Measurements from ENCODE around the gene IL1RAP. TPM values are rescaled to one million over a fixed set of nuclear protein-coding genes. Genes with fewer than 3 reads are reported as not detected.

The IL1RAP gene
- total RNA-seq, 1 experiment from 2014 or later: 62.0 TPM

DNA sequence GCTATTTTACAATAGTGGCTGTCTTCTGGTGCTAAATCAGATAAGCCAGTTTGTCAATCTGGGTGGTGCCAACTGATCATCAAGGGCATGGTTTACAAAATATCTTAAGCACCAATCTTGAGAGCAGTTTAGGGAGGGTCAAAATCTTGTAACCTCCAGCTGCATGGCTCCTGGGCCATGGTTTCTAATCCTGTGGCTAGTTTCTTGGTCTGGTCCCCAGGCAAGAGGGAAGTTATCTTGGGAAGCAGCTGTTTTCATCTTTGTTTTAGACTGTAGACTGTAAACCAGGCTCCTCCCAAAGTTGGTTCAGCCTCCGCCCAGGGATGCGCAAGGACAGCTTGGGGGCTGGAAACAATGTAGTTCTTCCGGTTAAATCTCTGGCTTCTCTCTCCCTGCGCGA lies 166.8 kb downstream of the IL1RAP start:
- H3K4me1 Mint-ChIP-seq (ENCODE audit: insufficient read depth, unreplicated experiment): no peaks in the 10 kb centered on the region
- H3K9me3 Mint-ChIP-seq (ENCODE audit: unreplicated experiment): peaks cover 8% of the 10 kb centered on the region
- no peaks in the 10 kb centered on the region for H3K27me3 Mint-ChIP-seq (ENCODE audit: insufficient read depth, unreplicated experiment)
- POLR2A ChIA-PET: no interaction called here
- TF ChIP-seq CTCF (IDR thresholded peaks at IDR 0.05; ENCODE audit: unreplicated experiment): no peak
- BruUV-seq (replicated peaks): no TSS peak
- H3K27ac Mint-ChIP-seq (ENCODE audit: low read depth, unreplicated experiment): no peak overlapping the region
- DNase-seq (ENCODE audit: unreplicated experiment): no peak
- no peaks in the 10 kb centered on the region for H3K36me3 Mint-ChIP-seq (ENCODE audit: insufficient read depth, unreplicated experiment)
- intact Hi-C loops (cut with micrococcal nuclease): no loop called here
- no peak overlapping the region for H3K4me3 Mint-ChIP-seq (ENCODE audit: unreplicated experiment)
- CTCF ChIA-PET: interaction anchor here (0.7 to 1.7 kb wide), 2 partner anchors 20 to 263 kb away, joined by 3 to 4 read pairs; no protein-coding TSS in a partner anchor

- BruUV-seq (replicated peaks): no TSS peak
- no peak for DNase-seq (ENCODE audit: unreplicated experiment)
- ChIA-PET POLR2A (no interaction called here), CTCF (interaction anchor here (0.6 to 1.5 kb wide), 3 partner anchors 12 to 46 kb away, joined by 3 to 5 read pairs (median 3); no protein-coding TSS in a partner anchor)
- intact Hi-C loops (cut with micrococcal nuclease): no loop called here
- H3K27ac Mint-ChIP-seq (ENCODE audit: low read depth, unreplicated experiment): no peak overlapping the region
- H3K36me3 Mint-ChIP-seq (ENCODE audit: insufficient read depth, unreplicated experiment): no peaks in the 10 kb centered on the region
- no peaks in the 10 kb centered on the region for H3K9me3 Mint-ChIP-seq (ENCODE audit: unreplicated experiment)
- H3K4me1 Mint-ChIP-seq (ENCODE audit: insufficient read depth, unreplicated experiment): no peaks in the 10 kb centered on the region
- H3K4me3 Mint-ChIP-seq (ENCODE audit: unreplicated experiment): no peak overlapping the region
- H3K27me3 Mint-ChIP-seq (ENCODE audit: insufficient read depth, unreplicated experiment): no peaks in the 10 kb centered on the region
- no peak for TF ChIP-seq CTCF (IDR thresholded peaks at IDR 0.05; ENCODE audit: unreplicated experiment)
Observed at GRCh38 chr3:190684776-190685175, 170.9 kb downstream of the IL1RAP start.

DNA sequence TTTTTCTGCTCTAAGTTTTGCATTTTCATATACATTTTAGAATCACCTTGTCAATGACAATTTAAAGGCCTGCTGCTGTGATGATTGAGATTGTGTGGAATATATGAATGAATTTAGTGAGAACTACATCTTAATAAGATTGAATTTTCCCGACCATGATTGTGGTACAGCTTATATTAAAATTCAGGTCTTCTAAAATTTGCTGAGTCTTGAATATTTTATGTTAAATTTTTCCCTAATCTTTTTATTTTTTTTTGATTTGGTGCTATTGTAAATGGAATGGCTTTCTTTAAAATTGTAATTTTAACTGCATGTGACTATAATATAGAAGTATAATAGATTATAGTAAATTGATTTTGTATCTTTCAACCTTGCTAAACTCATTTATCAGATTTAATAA lies 172.1 kb downstream of the IL1RAP start:
- no peaks in the 10 kb centered on the region for H3K9me3 Mint-ChIP-seq (ENCODE audit: unreplicated experiment)
- H3K36me3 Mint-ChIP-seq (ENCODE audit: insufficient read depth, unreplicated experiment): no peaks in the 10 kb centered on the region
- no TSS peak for BruUV-seq (replicated peaks)
- no peaks in the 10 kb centered on the region for H3K4me1 Mint-ChIP-seq (ENCODE audit: insufficient read depth, unreplicated experiment)
- ChIA-PET CTCF (interaction anchor here (0.6 to 1.2 kb wide), 5 partner anchors 11 to 380 kb away, joined by 3 to 5 read pairs (median 4); no protein-coding TSS in a partner anchor), POLR2A (no interaction called here)
- no peak overlapping the region for H3K27ac Mint-ChIP-seq (ENCODE audit: low read depth, unreplicated experiment)
- no peaks in the 10 kb centered on the region for H3K27me3 Mint-ChIP-seq (ENCODE audit: insufficient read depth, unreplicated experiment)
- TF ChIP-seq CTCF (IDR thresholded peaks at IDR 0.05; ENCODE audit: unreplicated experiment): no peak
- H3K4me3 Mint-ChIP-seq (ENCODE audit: unreplicated experiment): no peak overlapping the region
- intact Hi-C loops (cut with micrococcal nuclease): no loop called here
- no peak for DNase-seq (ENCODE audit: unreplicated experiment)

- H3K9me3 Mint-ChIP-seq (ENCODE audit: unreplicated experiment): no peaks in the 10 kb centered on the region
- H3K27me3 Mint-ChIP-seq (ENCODE audit: insufficient read depth, unreplicated experiment): no peaks in the 10 kb centered on the region
- ChIA-PET CTCF (interaction anchor here (0.6 to 2.0 kb wide), 3 partner anchors 11 to 351 kb away, joined by 3 to 9 read pairs (median 3); no protein-coding TSS in a partner anchor), POLR2A (no interaction called here)
- H3K4me1 Mint-ChIP-seq (ENCODE audit: insufficient read depth, unreplicated experiment): no peaks in the 10 kb centered on the region
- H3K27ac Mint-ChIP-seq (ENCODE audit: low read depth, unreplicated experiment): no peak overlapping the region
- H3K4me3 Mint-ChIP-seq (ENCODE audit: unreplicated experiment): no peak overlapping the region
- no TSS peak for BruUV-seq (replicated peaks)
- H3K36me3 Mint-ChIP-seq (ENCODE audit: insufficient read depth, unreplicated experiment): no peaks in the 10 kb centered on the region
- intact Hi-C loops (cut with micrococcal nuclease): no loop called here
- TF ChIP-seq CTCF (IDR thresholded peaks at IDR 0.05; ENCODE audit: unreplicated experiment): no peak
- DNase-seq (ENCODE audit: unreplicated experiment): no peak
Observed at GRCh38 chr3:190690246-190690645, 176.4 kb downstream of the IL1RAP start.
